Endodermal cell (in vitro differentiated cells): ENCODE results near the gene GAS7. TPM values are rescaled to one million over a fixed set of nuclear protein-coding genes. Genes with fewer than 3 reads are reported as not detected.
"Not testable (repeated sequence)": the region's sequence is repeated elsewhere in the genome, so short reads cannot be mapped to it uniquely, and the experiment has no call there.

ENCODE experiments used
- DNase-seq: peaks from one replicate; pipeline ENCODE4 v3.0.0-alpha.2; 2017
- H3K27ac ChIP-seq: 2 replicates; pipeline ENCODE4 v1.5.1; 2013; ENCODE audit warnings: mild to moderate bottlenecking, low read depth, low read length, moderate library complexity
- H3K27me3 ChIP-seq: 2 replicates; pipeline ENCODE4 v1.6.1; 2013; ENCODE audit warnings: mild to moderate bottlenecking, low read length, moderate library complexity; ENCODE audit not compliant: insufficient read depth, control insufficient read depth, poor library complexity, severe bottlenecking
- H3K36me3 ChIP-seq: 2 replicates; pipeline ENCODE4 v1.7.0; 2013; ENCODE audit warnings: mild to moderate bottlenecking, low read length, moderate library complexity; ENCODE audit not compliant: control insufficient read depth, insufficient read depth
- H3K4me1 ChIP-seq: one replicate; pipeline ENCODE4 v1.7.0; 2013; ENCODE audit warnings: low read length; ENCODE audit not compliant: control insufficient read depth, insufficient read depth
- H3K4me3 ChIP-seq: 2 replicates; pipeline ENCODE4 v1.5.1; 2013; ENCODE audit warnings: mild to moderate bottlenecking, low read length, moderate library complexity
- H3K9ac ChIP-seq: 2 replicates; pipeline ENCODE4 v1.6.1; 2013; ENCODE audit warnings: mild to moderate bottlenecking, low read length, moderate library complexity; ENCODE audit not compliant: poor library complexity, severe bottlenecking; ENCODE audit errors: extremely low read depth
- H3K9me3 ChIP-seq: 2 replicates; pipeline ENCODE4 v1.6.1; 2013; ENCODE audit warnings: mild to moderate bottlenecking, low read length, moderate library complexity; ENCODE audit not compliant: control insufficient read depth
- H3K27ac Mint-ChIP-seq: 2 replicates; pipeline ENCODE4 v1.8.0; 2020; ENCODE audit warnings: mixed read lengths
- H3K27me3 Mint-ChIP-seq: 2 replicates; pipeline ENCODE4 v1.8.0; 2021; ENCODE audit warnings: mild to moderate bottlenecking, mixed read lengths; ENCODE audit not compliant: insufficient read depth
- H3K36me3 Mint-ChIP-seq: 2 replicates; pipeline ENCODE4 v1.8.0; 2020; ENCODE audit warnings: low read depth, mixed read lengths
- H3K4me1 Mint-ChIP-seq: 2 replicates; pipeline ENCODE4 v1.8.0; 2020; ENCODE audit warnings: mixed read lengths
- H3K4me3 Mint-ChIP-seq: 2 replicates; pipeline ENCODE4 v1.8.0; 2020; ENCODE audit warnings: mild to moderate bottlenecking, moderate library complexity, mixed read lengths
- H3K9me3 Mint-ChIP-seq: 2 replicates; pipeline ENCODE4 v1.8.0; 2020; ENCODE audit warnings: mild to moderate bottlenecking, mixed read lengths
- CTCF ChIP-seq: fragments of 200-600 bp; sonication (generic); conservative IDR thresholded peaks from 2 replicates; pipeline ENCODE4 v1.5.0; 2021; ENCODE audit warnings: antibody characterized with exemption, mild to moderate bottlenecking
- WGBS, 2 experiments: methylation state at CpG; one replicate each; pipeline versions ENCODE4 v1.1.5 to v1.1.7; 2013; ENCODE audit warnings: missing lambda C conversion rate in 2 of 2, mixed read lengths in 1 of 2; ENCODE audit not compliant: insufficient coverage in 1 of 2, insufficient read length in 1 of 2; 5-methylcytosine and 5-hydroxymethylcytosine counted together
- total RNA-seq, 2 donors: library from RNA; stranded (reverse); fragmentation: NEBNext Ultra II Directional in 1 of 2; extraction: Animal tissue kit (Norgen Biotek cat#: 25700) in 1 of 2; gene quantifications; 2 replicates in 1 of 2; 3 replicates in 1 of 2; pipeline ENCODE4 v1.2.1, GENCODE V29; 2021

GAS7 gene
- total RNA-seq, 2 donors from 2014 or later: 8.6 to 14.7 TPM

DNA sequence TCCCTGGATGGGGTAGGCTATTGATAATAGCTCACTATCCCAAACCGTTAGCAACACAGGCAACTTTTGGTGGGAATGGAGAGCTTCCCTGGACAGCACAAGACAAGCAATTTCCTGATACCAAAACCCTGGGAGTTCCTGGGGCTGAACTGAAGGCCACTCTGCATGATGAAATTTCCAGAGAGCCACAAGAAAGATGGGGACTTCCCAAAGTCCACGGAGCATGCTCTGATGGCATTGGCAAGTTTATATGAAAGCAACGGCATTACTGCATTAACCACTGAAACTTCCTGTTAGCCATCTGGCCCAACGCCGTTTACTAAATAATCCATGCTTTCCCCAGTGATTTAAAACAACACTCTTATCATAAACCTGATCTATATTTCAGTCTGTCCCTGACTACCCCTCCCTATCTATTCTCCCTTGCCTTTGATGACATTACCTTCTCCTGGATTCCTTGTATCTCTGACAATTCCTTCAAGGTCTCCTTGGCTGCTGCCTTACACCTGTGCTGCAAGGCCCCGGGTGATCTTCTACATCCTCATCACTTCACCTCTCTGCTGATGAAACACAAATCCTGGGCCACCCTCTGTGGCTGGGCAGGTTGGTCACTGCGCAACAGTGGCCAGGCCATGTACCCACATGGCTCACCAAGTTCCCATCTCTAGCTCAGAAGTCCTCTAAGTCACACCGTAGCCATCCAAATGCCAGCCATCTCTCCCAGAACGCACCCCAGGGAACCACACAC, 184.9 kb downstream of the GAS7 start:
- peaks cover 19% of the 10 kb centered on the region for H3K4me1 Mint-ChIP-seq
- DNase-seq: no peak
- TF ChIP-seq CTCF: no peak
- Histone ChIP-seq H3K27ac (no peak overlapping the region), H3K9ac (no peak overlapping the region), H3K9me3 (no peaks in the 10 kb centered on the region), H3K27me3 (no peaks in the 10 kb centered on the region), H3K4me1 (no peaks in the 10 kb centered on the region), H3K4me3 (no peak overlapping the region), H3K36me3 (no peaks in the 10 kb centered on the region)
- no peak overlapping the region for H3K27ac Mint-ChIP-seq
- no peak overlapping the region for H3K4me3 Mint-ChIP-seq
- H3K27me3 Mint-ChIP-seq: no peaks in the 10 kb centered on the region
- no peaks in the 10 kb centered on the region for H3K9me3 Mint-ChIP-seq
- WGBS, 2 experiments: 91 to 92% methylated on average over 8 to 9 of the region's 9 CpGs
- no peaks in the 10 kb centered on the region for H3K36me3 Mint-ChIP-seq

DNA sequence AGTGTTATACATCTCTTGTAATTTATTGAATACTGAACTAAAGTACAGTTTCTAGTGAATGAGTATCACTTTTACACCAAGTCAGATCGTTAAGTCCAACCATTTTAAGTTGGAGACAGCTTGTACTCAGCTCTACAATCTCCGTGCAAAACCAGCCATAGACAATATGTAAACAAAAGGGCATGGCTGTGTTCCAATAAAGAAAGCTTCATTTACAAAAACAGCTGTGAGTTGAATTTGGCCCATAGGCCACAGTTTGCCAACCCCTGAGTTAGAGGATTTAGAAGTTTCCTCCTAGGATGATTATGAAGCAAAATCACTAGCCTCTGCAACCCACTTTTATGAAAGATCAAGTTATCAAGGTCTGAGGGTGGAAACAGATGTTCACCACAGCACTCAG, 187.7 kb downstream of the GAS7 start:
- H3K27me3 ChIP-seq: no peaks in the 10 kb centered on the region
- H3K4me1 ChIP-seq: no peaks in the 10 kb centered on the region
- no peaks in the 10 kb centered on the region for H3K9me3 ChIP-seq
- H3K27ac ChIP-seq: no peak overlapping the region
- DNase-seq: no peak
- H3K9ac ChIP-seq: no peak overlapping the region
- no peaks in the 10 kb centered on the region for H3K27me3 Mint-ChIP-seq
- peaks cover 18% of the 10 kb centered on the region for H3K4me1 Mint-ChIP-seq
- no peaks in the 10 kb centered on the region for H3K9me3 Mint-ChIP-seq
- H3K4me3 Mint-ChIP-seq: no peak overlapping the region
- 89% methylated on average over 2 of the region's 2 CpGs; no CpG with 5 or more reads in 1 of the 2 experiments for WGBS, 2 experiments
- TF ChIP-seq CTCF: no peak
- no peak overlapping the region for H3K4me3 ChIP-seq
- H3K36me3 ChIP-seq: no peaks in the 10 kb centered on the region
- no peaks in the 10 kb centered on the region for H3K36me3 Mint-ChIP-seq
- H3K27ac Mint-ChIP-seq: no peak overlapping the region

DNA sequence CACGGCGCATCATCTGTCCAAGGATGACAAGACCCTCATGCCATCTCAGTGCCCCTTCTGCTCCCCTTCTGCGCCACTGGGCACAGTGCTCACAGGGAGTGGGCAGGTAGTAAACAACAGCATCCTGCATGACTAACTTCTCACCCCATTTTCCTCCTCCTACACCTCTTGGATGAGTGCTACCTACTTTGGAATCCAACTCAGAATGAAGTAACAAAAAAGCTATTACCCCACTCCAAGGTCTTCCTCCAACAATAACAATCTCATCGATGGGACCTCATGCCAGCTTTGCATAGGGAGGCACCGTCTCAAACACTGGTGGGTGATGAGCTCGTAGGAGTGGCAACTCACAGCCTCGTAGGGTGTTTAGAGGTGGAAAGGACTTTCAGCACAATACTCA, 194.7 kb downstream of the GAS7 start:
- no peaks in the 10 kb centered on the region for H3K36me3 ChIP-seq
- 95 to 100% methylated on average over 1 to 7 of the region's 7 CpGs for WGBS, 2 experiments
- no peak overlapping the region for H3K27ac Mint-ChIP-seq

GRCh38 chr17:10002567-10003360, 195.6 kb downstream of the GAS7 start:
- H3K27me3 Mint-ChIP-seq, H3K4me3 ChIP-seq, H3K36me3 ChIP-seq, H3K27ac ChIP-seq, H3K4me3 Mint-ChIP-seq, DNase-seq, H3K27ac Mint-ChIP-seq, H3K9me3 ChIP-seq, H3K9me3 Mint-ChIP-seq, H3K4me1 Mint-ChIP-seq, H3K4me1 ChIP-seq, H3K9ac ChIP-seq, H3K27me3 ChIP-seq, H3K36me3 Mint-ChIP-seq: not testable (repeated sequence)
- WGBS, 2 experiments: 96 to 100% methylated on average over 5 to 7 of the region's 8 CpGs

More for the DNA sequence above, 194.7 kb downstream of the GAS7 start:
- no peaks in the 10 kb centered on the region for H3K9me3 ChIP-seq
- peaks cover 6% of the 10 kb centered on the region for H3K4me1 ChIP-seq
- TF ChIP-seq CTCF: no peak
- H3K9ac ChIP-seq: no peak overlapping the region
- no peaks in the 10 kb centered on the region for H3K27me3 ChIP-seq
- H3K4me1 Mint-ChIP-seq: peaks cover 11% of the 10 kb centered on the region
- no peaks in the 10 kb centered on the region for H3K9me3 Mint-ChIP-seq
- H3K27me3 Mint-ChIP-seq: no peaks in the 10 kb centered on the region
- no peak overlapping the region for H3K4me3 ChIP-seq
- H3K4me3 Mint-ChIP-seq: no peak overlapping the region
- no peak for DNase-seq
- no peak overlapping the region for H3K27ac ChIP-seq
- no peaks in the 10 kb centered on the region for H3K36me3 Mint-ChIP-seq
